ENCODE data around the gene DGCR8.

The DGCR8 gene

DNA sequence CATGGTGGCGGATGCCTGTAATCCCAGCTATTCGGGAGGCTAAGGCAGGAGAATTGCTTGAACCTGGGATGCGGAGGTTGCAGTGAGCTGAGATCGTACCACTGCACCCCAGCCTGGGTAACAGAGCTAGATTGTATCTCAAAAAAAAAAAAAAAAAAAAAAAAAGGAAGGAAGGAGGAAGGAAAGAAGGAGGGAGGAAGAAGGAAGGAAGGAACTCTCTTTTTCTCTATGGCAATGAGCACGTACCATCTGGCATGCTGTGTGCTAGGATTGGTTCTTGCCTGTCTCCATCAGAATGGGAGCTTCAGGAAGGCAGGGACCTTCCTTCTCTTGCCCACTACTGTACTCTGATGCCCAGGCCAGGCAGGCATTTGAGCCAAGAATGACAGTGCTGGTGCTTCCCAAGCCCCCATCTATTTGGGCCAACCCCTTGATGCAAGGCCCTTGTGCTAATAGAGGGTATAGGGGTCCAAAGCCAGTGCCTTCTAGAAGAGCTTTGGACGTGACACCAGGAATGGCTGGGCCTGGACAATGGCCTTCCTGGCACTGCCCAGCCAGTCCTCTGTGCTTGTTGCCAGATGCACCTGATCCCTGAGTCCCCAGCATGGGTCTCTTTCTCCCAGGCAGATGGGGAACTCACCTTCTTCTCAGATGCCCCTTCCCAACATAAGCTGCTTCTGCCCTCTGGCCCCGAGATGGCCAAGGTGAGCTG, 10.6 kb upstream of the DGCR8 start:
- no peak for DNase-seq

DNA sequence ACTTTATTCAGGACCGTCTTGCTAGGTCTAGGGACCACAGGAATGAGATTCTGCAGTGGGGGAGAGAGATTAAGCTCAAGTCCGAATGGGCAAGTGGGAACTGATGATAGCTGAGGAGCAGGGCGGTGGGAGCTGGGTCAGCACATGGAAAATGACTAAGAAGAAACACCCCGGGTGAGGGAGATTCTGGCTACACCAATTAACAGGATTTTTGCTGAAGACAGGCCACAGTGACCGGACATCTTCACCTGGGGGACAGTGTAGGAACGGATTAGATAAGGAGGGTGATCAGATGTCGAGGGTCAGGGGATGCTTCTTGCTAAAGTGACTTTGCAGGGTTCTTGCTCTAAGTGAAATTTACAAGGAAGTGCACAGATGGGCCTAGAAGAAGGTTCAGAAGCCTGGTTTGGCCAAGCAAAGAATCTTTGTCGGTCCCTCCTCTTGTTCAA, 8.5 kb upstream of the DGCR8 start:
- DNase-seq: no peak

DNA sequence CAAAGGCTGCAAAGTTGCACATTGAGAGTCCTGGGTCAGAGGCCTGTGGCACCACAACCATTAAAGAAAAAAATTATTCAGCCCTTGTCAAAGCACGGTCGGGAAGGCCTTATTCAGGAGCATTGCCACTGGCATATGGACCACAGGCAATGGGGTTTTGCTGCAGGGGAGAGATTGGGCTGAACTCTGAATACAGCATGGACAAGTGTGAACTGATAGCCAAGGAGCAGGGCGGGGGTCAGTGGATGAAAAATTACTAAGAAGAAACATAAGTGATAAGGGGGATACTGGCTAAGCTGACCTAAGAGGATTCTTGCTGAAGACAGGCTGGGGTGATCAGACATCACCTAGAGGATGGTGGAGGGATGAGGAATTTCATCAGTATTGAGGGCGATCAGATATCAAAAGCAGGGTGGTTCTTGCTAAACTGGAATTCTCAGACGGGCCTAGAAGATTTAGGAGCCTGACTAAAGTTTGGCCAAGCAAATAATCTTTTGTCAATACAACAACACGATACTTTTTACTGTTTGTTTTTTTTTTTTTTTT, 3.3 kb upstream of the DGCR8 start:
- DNase-seq: no peak

DNA sequence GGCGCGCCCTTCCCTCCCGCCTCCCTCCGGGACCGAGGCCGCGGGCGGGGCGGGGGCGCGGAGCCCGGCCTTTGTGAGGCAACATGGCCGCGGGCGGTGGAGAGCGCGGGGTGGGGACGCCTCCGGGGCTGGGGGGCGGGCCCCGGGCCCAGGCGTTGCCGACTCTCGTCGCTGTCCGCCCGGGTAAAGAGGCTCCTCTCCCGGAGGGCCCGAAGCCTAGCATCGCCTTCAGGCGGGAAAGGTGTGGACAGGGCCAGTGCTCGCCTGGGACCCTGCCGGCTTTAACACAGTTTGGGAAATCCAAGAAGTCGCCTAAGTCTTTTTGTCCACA, 369 bp downstream of the DGCR8 start:
- DNase-seq: peak; percentile 65

DNA sequence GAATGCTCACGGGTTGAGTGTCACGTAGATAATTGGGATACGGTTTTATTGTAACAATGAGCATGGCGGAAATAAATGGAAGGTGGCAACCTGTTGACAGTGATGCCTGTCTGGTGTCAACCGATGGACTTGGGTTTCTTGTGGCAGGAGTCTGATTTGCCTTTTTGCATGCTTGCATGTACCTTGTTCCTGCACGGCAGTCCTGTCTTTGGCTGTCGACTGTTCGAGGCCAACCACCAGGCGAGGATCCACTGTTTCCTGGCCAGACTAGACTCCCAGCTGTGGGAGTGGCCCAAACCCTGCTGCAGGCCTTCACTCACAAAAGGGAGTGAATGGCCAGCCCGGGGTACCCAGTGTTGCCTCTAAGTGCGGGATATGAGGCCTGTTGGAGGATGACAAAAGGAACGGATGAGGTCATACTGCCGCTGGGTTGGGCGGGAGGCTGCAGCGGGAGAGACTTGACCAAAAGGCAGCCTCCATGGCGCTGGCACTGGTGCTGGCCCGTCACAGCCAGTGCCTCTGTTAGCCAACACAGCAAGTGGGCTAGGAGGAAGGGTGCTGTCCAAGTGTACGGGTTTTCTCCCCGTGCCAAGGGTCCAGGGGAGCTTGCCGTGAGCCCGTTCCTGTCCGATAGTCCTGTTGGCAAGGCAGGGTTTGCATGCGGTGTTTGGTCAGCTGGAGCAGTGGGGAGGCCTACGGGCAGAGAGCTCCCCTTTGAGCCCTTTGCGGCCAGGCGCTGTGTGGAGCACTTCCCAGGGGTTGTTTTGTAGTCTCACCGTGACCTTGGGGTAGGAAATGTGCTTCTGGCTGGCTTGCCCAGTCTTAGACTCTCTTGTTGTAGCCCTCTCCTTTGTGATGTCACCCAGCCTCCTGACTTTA, 974 bp downstream of the DGCR8 start:
- no peak for DNase-seq

DNA sequence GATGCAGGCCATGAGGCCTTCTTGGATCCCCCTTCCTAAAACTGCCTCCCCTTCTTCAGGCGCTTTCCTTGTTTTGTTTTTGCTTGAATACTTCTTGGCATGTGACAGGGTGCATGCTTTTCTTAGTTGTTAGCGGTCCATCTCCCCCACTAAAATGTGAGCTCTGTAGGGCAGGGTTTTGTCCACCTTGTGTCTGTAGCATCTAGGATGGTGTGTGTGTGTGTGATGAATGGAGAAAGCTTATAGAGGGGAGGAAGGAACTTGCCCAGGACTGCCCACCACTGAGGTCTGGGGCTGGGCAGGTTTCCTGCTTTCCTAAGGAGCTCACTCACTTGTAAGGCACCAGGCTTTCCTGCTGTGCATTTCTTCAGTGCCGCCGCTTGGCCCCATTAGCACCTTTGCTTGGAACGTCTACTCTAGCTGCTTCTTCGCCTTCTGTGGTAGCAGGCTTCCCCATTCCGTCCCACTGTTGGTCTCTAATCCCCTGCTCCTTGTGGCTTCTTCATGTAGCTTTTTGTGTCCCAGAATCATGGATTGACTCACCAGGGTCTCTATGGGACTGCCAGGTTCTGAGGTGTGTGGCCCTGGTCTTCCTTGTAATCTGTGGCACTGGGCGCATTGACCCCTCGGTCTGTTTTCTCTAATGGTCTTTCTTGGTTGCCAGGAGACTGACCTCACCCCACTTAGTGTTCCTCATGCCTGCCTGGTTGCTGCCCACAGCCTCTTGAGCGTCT, 3.3 kb downstream of the DGCR8 start:
- no peak for DNase-seq

DNA sequence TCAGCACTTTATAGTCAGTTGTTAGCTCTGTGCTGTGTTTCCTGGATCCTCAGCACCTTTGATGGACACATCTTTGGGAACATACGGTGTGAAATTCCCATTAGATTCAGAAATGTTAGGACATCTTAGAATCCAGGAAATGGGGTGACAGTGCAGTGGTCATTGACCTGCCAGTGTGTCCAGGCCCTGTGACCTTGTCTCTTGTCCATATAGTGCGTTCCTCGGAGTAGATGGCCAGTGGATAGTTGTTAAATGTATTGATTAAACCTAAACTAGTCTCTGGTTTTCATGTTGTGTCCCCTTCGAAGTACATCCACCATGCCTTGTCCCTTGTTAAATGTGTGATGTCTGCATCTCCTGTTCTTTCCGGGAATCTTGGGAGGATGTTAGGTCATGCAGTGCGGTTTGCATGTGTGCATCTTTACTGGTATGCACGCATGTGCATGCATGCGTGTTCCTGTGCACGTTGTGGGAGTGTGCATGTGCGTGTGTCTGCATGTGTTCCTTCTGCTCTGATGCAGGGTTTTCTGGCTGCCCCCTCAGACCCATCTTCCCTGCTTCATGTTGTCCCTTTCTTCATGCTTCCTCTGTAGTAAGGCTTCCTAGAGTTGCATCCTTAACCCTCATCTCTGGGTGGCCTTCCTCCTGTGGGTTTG, 4.0 kb downstream of the DGCR8 start:
- DNase-seq: no peak

DNA sequence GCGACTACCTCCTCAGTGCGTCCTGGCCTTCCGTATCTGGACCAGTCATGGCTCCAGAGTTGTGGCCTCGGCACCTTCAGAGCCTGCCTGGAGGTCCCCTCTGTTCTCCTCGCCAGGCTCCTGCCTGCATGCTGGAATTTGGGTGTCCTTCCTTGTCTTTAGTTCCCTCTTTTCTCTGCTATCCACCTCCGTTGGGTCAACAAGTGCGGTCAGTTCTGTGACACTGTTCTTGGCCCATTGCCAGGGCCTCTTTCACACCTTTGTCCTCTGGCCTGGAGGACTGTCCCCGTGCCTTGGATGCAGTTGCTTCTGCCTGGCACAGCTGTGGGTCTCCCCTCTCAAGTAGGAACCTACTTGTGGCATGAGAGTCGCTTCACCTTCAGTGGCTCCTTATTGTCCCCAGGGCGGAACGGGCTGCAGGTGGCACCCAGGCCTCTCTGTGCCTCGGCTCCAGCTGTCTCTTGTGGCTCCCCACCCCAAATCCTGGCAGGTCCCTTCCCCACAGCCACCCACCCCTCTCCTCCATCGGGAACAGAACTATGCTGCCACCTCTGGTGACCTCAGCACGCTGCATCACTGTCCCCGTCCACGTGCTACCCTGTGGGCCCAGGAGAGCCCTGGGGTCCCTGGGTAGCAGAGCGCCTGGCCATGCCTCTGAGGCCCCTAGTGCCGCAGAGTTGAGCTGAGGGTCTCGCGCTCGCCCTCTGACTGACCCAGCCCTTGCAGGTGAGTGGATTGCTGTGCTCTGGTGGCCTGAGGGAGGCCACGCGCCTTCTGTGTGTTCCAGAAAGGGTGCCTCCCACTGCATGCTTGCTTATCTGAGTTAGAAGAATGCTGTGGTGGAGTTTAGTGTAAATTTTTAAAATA, 4.7 kb downstream of the DGCR8 start:
- no peak for DNase-seq

DNA sequence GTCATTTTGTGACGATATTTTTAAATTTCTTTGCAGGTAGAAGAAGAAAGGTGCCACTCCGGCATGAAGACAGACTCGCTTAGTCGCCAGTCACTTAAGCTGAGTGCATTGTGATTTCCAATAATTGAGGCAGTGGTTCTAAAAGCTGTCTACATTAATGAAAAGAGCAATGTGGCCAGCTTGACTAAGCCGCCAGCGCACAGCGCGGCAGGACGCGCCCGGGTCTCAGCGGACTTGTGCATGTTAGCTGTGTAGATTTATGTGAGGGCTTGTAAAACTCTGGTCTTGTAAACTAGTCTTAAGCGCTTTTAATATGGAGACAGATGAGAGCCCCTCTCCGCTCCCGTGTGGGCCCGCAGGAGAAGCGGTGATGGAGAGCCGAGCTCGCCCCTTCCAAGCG, 5.6 kb downstream of the DGCR8 start:
- DNase-seq: no peak

DNA sequence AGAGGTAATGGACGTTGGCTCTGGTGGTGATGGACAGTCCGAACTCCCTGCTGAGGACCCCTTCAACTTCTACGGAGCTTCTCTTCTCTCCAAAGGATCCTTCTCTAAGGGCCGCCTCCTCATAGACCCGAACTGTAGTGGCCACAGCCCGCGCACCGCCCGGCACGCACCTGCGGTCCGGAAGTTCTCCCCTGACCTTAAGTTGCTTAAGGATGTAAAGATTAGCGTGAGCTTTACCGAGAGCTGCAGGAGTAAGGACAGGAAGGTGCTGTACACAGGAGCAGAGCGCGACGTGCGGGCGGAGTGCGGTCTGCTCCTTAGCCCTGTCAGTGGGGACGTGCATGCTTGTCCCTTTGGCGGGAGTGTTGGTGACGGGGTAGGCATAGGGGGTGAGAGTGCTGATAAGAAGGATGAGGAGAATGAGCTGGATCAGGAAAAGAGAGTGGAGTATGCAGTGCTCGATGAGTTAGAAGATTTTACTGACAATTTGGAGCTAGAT, 6.1 kb downstream of the DGCR8 start:
- no peak for DNase-seq

DNA sequence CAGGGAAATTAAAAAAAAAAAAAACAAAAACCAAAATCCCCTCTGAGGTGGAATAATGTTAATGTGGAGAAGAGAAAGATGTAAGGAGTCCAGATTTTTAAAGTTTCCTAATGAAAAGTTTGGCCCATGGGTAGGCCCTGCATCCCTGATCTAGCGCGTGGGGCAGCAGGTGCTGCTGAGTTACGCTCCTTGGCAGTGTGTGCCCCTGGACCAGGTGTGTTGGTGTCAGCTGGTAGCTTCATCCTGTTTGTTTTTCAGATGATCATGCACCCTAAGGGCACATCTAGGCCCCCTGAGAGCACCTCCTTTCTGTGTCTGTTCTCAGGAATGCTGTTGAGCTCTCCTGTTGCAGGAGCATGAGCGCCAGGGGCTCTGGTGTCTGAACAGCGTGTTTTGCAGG, 6.7 kb downstream of the DGCR8 start:
- DNase-seq: no peak

DNA sequence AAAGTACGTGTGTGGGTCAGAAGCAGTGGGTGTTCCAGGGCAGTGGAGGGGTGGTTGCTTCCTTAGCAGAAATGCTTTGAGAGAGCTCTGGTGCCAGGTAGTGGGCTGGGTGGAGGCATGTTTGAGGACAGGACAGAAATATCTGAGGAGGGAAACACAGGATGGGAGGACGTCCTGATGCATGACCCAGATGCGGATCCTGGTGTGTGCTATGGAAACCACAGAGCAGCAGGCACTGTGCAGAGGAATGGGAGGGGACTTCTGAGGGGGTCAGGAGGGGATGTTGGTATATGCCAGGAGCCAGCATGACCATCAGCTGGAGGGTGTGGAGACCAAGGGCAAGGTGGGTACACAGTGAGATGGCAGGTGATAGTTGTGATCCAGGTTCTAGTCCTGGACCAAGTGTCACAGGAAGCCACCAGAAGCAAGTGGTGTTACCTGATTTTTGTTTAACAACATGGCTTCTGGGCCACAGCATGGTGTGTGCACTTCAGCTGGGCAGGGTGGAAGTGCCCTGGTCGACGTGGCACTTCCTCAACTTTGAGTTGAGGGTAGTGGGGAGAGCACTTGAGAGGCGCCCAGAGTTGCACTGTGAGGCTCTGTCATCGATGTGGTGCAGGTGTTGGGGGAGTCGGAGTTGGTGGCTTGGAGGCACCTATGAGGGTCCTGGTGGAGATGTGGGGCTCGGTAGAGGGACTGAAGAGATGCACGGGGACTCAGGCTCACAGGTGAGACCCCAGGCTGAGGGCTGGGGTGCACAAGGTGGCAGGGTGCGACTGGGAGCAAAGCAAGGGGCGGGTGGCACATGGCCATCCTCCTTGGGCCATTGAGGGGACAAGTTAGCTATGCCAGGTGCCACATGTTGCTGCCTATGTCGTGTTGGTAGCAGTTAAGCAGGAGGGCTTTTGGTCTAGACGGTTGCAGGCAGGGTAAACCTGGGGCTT, 7.5 kb downstream of the DGCR8 start:
- DNase-seq: no peak

DNA sequence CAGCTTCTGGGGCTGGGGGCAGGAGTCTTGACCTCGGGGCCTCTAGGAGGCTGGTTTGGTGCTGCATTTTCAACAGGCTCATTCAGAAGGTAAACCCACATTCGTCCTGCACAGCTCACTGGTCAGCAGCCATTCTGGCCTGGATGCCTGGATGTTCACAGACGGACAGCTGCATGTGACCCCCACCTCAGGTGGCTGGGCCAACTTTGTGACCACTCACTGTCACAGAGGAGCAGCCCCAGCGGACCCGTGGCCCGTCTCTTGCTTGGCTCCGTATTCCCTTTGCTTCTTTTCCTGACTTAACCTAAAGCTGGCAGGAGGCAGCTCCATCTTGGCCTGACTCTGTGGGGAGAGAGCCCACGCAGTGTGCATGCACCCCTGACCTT, 8.2 kb downstream of the DGCR8 start:
- DNase-seq: no peak

DNA sequence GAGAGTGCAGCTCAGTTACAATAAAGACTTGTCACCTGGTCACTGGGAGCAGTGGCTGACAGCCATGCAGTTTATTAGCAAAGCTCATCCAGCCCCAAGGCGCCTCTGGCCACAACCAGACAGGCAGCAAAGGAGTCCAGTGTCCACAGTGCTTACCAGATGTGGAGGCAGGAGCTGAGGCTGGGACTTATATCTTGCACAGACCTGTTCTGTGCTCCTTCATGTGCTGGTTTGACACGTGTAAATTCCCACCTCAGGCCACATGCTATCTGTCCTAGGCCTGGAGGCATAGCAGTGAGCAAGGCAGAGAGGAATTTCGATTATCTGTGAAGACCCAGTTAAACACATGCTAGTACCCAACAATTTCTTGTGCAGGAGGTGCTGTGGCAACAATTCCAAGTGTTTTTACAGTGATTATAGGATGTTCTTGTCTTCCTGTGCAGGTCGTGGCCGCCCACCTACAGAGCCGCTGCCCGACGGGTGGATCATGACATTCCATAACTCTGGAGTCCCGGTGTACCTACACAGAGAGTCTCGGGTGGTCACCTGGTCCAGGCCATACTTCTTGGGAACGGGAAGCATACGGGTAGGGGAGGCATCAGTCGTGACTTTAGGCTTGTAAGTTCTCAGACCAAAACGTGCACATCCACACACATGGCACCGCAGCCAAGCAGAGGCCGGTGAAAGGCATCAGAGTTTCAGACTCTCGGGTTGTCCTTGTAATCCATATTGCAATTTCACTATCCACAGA, 9.4 kb downstream of the DGCR8 start:
- DNase-seq: no peak

DNA sequence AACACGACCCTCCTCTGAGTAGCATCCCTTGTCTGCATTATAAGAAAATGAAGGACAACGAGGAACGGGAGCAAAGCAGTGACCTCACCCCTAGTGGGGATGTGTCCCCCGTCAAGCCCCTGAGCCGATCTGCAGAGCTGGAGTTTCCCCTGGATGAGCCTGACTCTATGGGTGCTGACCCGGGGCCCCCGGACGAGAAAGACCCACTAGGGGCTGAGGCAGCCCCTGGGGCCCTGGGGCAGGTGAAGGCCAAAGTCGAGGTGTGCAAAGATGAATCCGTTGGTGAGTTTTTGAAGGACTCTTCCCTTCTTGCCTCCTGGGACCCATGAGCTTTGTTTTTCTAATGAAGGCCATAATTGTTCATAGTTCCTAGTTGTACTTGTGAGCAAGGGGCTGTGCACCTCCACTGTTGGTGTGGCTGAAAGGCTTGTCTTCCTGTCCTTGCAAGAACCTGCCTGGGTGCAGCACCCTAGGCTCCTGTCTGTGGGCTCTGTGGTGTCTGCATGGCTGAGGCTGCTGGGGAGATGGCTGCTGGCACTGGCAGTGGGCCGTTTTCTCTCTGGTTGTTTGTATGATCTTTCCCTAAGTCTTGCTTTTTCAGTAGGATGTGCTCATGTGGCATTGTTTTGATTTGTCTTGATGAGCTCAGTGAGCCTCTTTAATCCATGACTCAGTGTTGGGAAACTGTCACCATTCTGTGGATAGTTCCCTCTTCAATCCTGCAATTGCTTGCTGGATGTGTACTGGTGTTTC, 10.1 kb downstream of the DGCR8 start:
- DNase-seq: no peak

DNA sequence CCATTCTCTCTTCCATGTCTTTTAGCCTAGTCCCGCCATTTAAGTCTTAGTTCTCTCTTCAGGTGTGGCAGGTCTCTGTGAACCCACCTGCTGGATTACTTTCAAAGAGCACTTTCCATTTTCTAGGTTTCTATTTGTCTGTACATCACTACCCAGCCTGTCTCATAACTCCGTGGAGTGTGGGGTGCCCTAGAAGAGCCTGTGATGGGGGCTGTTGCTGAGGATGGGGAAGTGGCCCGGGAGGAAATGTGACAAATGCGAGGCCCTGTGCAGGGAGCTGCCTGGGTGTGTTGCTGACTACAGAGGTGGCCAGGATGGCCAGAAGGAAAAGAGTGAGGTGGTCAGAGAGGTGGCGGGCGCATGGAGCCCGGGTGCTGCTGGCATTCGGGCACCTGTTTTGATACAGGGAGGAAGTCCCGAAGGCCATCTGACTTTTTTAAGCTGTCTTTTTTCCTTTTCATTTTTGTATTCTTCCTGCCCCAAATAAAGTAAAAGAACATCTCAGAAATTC, 10.7 kb downstream of the DGCR8 start:
- no peak for DNase-seq

DNA sequence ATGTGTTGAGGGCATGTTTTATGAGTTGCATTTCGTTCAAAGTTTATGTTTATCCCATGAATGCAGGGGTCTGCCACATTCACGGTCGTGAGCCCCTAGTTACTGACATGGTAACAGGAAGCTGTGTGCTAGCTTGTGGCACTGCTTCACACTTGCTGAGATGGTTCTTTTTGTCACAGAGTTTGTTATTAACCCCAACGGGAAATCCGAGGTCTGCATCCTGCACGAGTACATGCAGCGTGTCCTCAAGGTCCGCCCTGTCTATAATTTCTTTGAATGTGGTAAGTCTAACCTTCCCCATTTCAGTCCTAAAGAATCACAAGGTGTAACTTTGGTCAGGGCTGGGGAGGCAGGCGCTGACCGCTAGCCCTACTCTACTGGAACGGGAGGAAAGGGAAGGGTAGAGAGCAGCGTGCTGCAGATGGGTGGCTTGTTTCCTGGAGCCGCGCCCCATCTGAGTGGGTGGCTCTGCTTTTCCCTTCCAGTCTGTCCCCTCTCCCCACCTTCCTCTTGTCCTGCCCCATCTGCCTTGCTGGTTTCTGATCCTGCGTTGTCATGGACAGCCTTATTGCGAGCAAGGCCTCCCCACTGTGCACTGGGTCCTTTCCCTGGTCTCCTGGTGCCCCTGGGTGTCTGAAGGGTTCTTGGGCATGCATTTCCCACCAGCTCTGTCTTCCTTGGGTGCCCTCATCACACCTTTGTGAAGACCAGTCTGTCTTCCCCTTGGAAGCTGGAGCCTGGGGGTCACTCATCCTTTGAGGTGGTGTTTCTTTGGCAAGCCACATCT, 11.8 kb downstream of the DGCR8 start:
- DNase-seq: no peak

DNA sequence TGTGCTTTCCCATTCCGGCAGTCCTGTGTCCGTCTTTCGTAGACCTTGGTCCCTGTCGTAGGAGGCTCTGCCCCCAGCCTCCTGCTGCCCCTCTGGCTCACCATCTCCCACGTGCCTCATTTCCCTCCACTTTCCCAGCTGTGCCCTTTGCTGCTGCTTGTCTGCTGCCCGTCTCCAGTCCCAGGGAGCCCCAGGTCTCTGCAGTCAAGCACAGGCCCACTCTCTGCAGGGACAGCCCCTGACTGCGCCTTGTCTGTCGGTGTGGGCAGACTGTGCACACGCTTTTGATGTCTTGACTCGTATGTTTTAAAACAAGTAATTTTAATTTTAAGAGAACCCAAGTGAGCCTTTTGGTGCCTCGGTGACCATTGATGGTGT, 12.4 kb downstream of the DGCR8 start:
- no peak for DNase-seq
